Cardiac septum (tissue), 1 donor: Measurements from ENCODE around the gene DDX3X. TPM values are rescaled to one million over a fixed set of nuclear protein-coding genes. Genes with fewer than 3 reads are reported as not detected.
A peak's percentile ranks its signal among the peaks of the same experiment; 100 is the strongest.
"Not testable (repeated sequence)": the region's sequence is repeated elsewhere in the genome, so short reads cannot be mapped to it uniquely, and the experiment has no call there.

ENCODE experiments used
- DNase-seq: peaks from one replicate; pipeline ENCODE4 v3.0.0-alpha.2; 2020; ENCODE audit warnings: low spot score
- intact Hi-C: fragments of 100-400 bp; cut with DNase I; formaldehyde crosslinking; loops from one replicate; pipeline ENCODE4 v1.14.0; 2022
- total RNA-seq: library from RNA; stranded (reverse); fragmentation: NEBNext Ultra II Directional; extraction: Animal tissue kit (Norgen Biotek cat#: 25700); gene quantifications from one replicate; pipeline ENCODE4 v1.2.1, GENCODE V29; 2021
- donor health status: DM: no; HTN: no; CAD: no.

Gene DDX3X
- total RNA-seq, 1 donor from 2014 or later: 214 TPM

GRCh38 chrX:41350976-41351569 lies 17.1 kb downstream of the DDX3X start:
- intact Hi-C loops: no loop called here
- DNase-seq: no peak

DNA sequence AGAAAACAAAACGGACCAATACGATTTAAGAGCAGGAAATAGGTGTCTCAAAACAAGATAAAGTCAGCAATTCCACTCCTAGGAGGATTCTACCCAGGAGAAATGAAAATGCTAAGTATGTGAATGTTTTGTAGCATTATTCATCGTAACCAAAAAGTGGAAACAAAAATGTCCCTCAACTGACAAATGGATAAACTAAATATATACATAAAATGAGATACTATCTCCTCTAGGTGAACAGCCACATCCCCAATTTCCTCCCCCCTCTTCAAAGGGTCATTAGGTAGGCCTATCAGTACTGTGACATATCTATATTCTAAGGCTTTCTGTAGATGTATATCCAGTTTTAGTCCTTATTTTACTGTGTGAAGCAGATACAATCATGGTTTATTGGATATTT lies 18.0 kb downstream of the DDX3X start:
- intact Hi-C loops: no loop called here
- DNase-seq: no peak

GRCh38 chrX:41352329-41352838 lies 18.4 kb downstream of the DDX3X start:
- intact Hi-C loops: no loop called here
- DNase-seq: no peak

GRCh38 chrX:41353985-41354384 lies 20.0 kb downstream of the DDX3X start:
- DNase-seq: no peak
- intact Hi-C loops: no loop called here

GRCh38 chrX:41369152-41369551 lies 35.2 kb downstream of the DDX3X start:
- DNase-seq: no peak
- intact Hi-C loops: no loop called here

DNA sequence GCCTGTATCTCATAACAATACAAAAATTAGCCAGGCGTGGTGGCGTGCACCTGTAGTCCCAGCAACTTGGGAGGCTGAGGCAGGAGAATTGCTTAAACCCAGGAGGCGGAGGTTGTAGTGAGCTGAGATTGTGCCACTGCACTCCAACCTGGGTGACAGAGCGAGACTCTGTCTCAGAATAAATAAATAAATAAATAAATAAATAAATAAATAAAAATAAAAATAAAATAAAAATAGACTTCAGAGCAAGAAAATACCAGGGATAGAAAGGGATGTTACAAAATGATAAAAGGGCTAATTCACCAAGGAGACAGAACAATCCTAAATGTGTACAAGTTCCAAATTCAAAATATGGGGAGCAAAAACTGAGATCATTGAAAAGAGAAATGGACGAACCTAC lies 37.6 kb downstream of the DDX3X start:
- DNase-seq, intact Hi-C loops: not testable (repeated sequence)

- DNase-seq: no peak
- intact Hi-C loops: no loop called here
Observed at GRCh38 chrX:41373989-41374606, 40.1 kb downstream of the DDX3X start.

GRCh38 chrX:41377624-41378023 lies 43.7 kb downstream of the DDX3X start:
- intact Hi-C loops: no loop called here
- DNase-seq: no peak

GRCh38 chrX:41381685-41382084 lies 47.7 kb downstream of the DDX3X start:
- no peak for DNase-seq
- intact Hi-C loops: no loop called here

DNA sequence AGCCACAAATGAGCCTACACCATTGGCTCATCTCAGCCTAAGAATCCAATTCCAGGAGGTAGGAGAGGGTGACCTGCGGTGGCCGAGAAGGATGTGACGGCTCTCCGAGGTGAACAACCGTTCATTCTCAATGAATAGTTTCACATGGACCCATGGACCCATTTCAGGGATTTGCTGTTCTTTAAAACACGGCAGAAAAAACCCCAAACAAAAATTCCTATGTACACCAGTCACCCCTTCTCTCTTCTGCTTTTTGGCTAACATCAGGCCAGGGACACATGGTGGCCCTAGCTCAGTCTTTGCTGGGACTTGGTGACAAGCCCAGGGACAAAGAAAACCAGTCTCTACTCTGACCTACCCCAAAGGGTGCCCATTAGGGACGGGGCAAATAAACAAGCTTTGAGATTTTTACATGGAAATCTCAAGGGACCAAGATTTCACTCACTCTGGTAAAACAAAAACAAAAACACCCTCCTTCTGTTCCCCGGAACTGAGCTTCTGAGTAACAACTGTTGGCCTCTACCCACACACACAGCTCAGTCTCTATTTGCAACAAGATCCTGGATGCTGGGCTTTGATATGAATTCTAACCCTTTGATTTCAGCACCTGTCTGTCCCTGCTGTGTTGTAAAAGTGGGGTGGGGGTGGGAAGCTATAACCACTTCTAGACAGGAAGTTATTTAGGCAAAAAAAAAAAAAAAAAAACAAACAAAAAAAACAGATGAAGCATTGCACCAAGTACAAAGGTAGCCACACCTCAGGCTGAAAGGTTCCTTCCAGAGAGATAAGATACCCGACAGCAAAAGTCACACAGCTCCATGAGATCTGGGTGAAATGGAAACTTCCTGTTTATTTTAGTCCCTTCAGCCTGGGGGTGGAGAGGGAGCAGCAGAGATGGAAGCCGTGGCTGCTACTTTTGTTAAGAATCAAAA lies 49.0 kb downstream of the DDX3X start:
- intact Hi-C loops: no loop called here
- no peak for DNase-seq

DNA sequence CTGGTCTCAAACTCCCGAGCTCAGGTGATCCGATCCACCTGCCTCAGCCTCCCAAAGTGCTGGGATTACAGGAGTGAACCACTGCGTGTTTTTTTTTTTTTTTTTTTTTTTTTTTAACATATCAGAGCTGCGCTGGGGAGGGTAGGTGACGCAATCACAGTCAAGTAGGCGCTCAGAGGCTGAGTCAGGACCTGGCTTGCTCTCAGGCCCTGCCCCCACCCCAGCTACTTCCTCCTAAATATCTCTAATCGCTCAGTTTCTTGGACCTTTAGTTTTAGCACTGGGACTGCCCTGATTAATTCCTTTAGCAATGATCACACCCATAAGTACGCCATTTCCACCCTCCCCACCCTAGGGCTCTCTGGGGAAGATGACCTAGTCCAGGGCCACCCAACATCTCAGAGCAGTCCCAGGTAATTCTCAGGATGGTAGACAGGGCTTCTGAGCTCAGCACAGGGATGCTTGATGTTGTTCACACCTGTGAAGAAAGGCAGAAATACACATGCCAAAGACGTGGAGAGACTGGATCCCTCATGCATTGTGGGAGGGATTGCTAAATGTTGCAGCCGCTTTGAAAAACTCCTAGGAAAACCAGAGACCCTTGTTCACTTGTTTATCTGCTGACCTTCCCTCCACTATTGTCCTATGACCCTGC lies 50.2 kb downstream of the DDX3X start:
- intact Hi-C loops: no loop called here

DNA sequence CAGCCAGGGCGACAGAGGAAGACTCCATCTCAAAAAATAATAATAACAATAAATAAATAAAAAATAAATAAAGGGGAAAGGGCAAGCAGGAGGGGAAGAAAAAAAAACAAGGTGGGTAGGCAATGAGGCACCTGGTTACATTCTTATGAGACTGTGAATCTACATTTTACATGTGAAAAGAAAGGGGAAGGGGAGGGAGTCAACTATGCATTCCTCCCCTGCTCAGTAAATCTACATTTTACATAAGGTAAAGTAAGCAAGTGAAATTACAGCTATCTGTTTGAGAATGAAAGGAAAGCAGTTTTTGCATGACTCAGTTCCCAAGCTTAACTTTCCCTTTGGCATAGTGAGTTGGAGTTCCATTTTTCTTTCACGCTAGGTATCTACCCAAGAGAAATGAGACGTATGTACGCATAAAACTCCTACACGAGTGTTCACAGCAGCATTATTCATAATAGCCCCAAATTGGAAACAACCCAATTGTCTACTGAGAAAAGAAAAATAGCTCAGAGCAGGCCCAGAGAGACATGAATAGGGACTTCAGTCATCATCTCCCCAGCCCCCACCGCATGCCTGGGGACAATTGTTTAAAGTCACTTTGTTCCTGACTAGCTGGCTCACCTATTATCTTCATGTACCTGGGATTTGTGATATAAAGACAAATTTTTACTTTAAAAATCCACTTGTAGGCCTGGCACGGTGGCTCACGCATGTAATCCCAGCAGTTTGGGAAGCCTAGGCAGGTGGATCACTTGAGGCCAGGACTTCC lies 52.4 kb downstream of the DDX3X start:
- no peak for DNase-seq
- intact Hi-C loops: no loop called here

More for the DNA sequence above, 50.2 kb downstream of the DDX3X start:
- DNase-seq: peak; percentile 84

DNA sequence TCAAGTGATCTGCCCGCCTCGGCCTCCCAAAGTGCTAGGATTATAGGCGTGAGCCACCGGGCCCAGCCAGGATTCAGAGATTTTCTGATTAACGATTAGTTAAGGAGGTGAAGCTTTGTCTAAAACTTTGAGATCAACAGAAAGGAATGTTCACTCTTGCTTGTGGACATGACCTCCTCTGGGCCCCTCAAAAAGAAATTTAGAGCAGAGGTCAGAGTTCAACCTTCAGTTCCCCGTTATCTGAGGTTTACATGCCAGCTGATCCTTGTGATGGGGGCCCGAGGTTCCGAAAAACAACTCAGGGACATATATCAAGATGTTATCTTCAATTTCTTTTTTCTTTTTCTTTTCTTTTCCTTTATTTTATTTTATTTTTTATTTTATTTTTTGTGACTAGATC lies 54.6 kb downstream of the DDX3X start:
- intact Hi-C loops: no loop called here
- no peak for DNase-seq

GRCh38 chrX:41389311-41389888 lies 55.4 kb downstream of the DDX3X start:
- intact Hi-C loops: no loop called here
- DNase-seq: no peak

DNA sequence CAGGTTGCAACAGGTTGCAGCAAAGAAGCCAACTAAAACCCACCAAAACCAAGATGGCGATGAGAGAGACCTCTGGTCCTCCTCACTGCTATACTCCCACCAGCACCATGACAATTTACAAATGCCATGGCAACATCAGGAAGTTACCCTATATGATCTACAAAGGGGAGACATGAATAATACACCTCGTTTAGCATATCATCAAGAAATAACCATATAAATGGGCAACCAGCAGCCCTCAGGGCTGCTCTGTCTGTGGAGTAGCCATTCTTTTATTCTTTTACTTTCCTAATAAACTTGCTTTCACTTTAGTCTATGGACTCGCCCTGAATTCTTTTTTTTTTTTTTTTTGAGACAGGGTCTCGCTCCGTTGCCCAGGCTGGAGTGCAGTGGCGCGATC lies 56.6 kb downstream of the DDX3X start:
- intact Hi-C loops, DNase-seq: not testable (repeated sequence)

GRCh38 chrX:41391606-41392005 lies 57.6 kb downstream of the DDX3X start:
- intact Hi-C loops: no loop called here
- no peak for DNase-seq

- DNase-seq: no peak
- intact Hi-C loops: no loop called here
Observed at GRCh38 chrX:41394293-41394692, 60.3 kb downstream of the DDX3X start.

- no peak for DNase-seq
- intact Hi-C loops: no loop called here
Observed at GRCh38 chrX:41397219-41397618, 63.3 kb downstream of the DDX3X start.

GRCh38 chrX:41397768-41398167 lies 63.8 kb downstream of the DDX3X start:
- DNase-seq: no peak
- intact Hi-C loops: no loop called here
